Hematopoietic multipotent progenitor cell treated with erythropoietin and hydrocortisone succinate and interleukin-3 and kit ligand, for 17 days (in vitro differentiated cells): ENCODE results near the gene SLC25A30.
"Not testable (repeated sequence)": the region's sequence is repeated elsewhere in the genome, so short reads cannot be mapped to it uniquely, and the experiment has no call there.

Experiments used
- DNase-seq: peaks from one replicate; pipeline ENCODE4 v3.0.0-alpha.2; 2015; ENCODE audit warnings: low spot score

Gene SLC25A30

GRCh38 chr13:45432737-45433380 is 14.7 kb upstream of the SLC25A30 start:
- DNase-seq, result no peak

DNA sequence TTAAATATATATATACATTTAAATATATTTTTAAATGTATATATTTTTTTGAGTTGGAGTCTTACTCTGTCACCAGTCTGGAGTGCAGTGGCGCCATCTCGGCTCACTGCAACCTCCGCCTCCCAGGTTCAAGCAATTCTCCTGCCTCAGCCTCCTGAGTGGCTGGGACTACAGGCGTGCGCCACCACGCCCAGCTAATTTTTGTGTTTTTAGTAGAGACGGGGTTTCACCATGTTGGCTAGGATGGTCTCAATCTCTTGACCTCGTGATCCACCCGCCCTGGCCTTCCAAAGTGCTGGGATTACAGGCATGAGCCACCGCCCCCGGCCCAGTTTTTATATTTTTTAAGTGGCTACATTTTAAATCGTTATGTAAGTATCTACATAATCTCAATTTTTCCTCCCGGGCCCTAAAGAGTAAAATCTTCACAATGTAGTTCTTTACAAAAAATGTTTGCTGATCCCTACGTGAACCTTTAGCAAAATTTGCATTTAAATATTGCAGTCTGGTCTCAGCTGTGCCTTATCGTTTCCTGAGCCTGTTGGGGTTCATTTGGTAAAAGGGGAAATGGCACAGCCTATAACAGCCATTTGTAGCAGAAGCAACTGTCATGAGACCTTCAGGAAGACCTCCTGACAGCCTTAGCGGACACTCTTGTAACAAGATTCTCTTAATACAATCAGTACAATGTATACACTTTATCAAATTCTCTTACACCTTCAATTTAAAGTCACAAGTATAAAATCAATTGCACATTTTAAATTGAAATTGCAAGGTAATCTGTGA is 8.1 kb upstream of the SLC25A30 start:
- DNase-seq, result not testable (repeated sequence)

- no peak for DNase-seq
These were observed 4.6 kb upstream of the SLC25A30 start for GRCh38 chr13:45422731-45423292.

DNA sequence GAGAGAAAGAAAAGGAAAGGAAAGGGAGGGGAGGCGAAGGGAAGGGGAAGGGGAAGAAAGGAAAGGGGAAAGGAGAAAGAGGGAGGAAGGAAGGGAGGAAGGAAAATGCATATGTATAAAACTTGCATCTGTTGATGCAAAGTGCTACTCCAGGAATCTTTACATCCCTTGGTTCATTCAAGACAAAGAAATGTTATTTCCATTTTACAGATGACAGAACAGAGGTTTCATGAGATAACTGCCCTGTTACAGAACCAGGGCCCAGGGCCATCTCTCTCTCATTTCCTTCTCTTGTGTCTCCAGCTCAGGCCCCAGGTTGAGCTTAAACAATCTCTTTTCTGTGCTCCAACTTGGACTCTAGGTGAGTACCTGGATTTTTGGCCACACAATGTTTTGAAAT is 1.8 kb upstream of the SLC25A30 start:
- DNase-seq, result no peak

DNA sequence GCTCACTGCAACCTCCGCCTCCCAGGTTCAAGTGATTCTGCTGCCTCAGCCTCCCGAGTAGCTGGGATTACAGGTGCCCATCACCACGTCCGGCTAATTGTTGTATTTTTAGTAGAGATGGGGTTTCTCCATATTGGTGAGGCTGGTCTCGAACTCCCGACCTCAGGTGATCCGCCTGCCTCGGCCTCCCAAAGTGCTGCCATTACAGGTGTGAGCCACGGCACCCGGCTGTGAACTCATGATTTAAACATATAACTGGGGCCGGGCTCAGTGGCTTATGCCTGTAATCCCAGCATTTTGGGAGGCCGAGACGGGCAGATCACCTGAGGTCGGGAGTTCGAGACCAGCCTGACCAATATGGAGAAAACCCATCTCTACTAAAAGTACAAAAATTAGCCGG is 1.2 kb upstream of the SLC25A30 start:
- DNase-seq, result not testable (repeated sequence)

DNA sequence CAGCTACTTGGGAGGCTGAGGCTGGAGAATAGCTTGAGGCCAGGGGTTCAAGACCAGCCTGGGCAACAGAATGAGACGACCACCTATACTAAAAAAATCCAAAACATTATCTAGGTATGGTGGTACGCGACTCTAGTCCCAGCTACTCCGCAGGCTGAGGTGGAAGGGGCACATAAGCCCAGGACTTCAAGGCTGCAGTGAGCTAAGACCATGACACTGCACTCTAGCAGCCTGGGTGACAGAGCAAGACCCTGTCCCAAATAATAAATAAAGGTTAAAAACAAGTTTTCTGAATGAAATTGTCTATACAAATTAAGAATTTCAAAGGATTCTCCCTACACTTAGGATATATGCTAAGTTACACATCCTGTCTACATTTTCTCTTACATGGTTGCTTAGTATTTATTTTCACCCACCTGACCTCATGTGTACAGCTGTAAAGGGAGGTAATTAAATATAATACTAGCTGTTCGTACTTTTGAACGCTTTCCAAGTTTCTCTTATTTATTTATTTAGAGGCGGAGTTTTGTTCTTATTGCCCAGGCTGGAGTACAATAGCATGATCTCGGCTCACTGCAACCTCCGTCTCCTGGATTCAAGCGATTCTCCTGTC is 1.6 kb downstream of the SLC25A30 start:
- no peak for DNase-seq

DNA sequence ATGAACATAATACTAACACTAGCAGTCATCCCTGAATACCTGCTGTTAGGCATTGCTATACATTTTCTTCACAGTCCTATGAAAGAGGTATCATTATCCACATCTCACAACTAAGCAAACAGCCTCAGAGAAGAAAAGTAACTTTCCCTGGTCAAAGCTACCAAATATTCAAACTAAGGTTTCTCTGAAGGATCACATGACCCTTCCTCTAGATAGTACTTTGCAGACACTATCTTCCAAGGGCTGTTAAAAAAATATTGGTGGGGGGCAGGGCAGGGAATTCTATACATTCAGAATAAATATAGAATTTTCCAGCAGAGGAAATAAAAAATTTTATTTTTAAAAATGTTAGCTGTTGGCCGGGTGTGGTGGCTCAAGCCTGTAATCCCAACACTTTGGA is 3.1 kb downstream of the SLC25A30 start:
- no peak for DNase-seq

DNA sequence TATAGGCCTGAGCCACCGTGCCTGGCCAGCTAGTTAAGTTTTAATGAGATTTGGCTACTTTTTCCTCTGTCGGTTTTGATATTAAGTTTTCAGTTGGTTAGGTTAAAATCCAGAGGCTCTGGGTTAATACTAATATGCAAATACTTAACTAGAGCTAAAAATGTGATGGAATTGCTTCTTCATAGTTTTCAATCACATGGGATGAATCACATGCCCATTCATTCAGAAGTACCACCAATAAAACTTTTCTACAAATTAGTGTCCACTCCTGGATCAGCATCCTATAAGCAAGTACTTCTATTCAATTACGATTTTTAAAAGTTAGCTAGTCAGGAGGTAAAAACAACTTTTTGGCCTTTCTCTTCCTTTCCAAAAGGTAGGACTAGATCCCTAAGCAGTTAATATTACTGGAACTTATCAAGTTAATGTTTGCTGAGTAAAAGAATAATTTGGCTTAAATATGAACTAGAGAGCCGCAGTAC is 4.3 kb downstream of the SLC25A30 start:
- DNase-seq, result no peak

DNA sequence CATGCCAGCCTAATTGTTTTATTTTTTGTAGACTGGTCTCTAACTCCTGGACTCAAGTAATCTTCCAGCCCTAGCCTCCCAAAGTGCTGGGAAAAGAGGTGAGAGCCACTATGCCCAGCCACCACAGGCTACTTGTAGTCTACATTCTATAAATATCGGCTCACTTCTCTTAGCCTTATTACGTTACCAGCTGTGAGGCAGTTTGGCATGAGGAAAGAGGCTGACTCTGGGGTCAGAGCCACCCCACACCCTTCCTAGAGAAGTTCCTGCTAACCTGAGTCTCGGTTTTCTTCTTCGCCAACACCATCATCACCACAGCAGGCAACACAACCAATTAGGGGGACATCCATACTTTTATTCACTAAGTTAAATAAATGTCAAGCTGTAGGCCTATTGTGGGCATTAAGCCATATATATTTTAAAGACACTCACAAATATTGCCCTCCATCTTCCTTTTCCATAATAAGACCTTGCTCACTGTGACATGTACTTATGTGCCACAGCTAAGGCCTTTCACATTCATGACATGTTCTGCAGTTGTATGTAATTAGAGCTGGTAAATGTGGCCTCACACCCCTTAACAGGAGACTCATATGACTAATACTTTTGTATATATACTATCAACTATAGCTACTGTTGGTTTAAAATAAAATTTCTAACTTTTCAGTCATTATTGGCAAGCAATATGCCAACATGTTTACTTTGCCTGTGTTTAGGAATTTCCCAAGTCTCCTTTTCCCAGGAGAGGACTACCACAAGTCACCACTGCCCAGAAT is 5.7 kb downstream of the SLC25A30 start:
- no peak for DNase-seq

DNA sequence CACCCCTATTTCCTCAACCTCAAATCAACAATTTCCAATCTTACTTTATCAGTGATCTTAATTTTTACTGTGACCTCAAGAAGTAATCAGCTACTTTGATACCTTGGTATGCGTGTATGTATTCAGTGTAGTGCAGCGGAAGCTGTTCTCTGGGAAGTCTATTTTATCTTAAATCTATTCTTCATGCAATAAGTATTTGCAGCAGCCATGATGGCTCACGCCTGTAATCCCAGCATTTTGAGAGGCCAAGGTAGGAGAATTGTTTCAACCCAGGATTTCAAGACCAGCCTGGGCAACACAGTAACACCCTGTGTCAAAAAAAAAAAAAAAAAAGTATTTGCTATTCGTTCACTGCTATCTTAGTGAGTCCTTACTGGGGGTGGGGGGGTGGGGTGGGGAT is 6.5 kb downstream of the SLC25A30 start:
- no peak for DNase-seq

- DNase-seq, result no peak
These were observed 7.0 kb downstream of the SLC25A30 start for GRCh38 chr13:45411221-45411620.

GRCh38 chr13:45410466-45410865 is 7.7 kb downstream of the SLC25A30 start:
- DNase-seq, result no peak

GRCh38 chr13:45410001-45410400 is 8.2 kb downstream of the SLC25A30 start:
- no peak for DNase-seq

DNA sequence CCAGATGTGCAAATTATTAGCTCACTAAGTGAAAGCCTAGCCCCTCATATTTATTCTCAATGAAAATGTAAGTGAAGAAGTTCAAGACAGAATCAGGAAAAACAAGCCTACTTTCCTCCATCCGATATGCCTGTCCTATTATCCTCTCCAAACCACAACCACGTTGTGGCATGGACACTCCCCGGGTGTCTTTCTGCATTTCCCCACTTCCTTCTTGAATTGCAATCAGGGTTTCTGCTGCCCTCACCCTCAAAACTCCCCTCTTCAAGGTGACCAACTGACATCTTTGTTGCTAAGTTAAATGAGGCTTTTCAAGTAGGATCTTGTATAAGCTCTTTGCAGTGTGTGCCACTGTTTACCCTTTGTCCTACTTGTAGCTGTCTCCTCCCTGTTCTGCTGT is 11.8 kb downstream of the SLC25A30 start:
- DNase-seq, result no peak

GRCh38 chr13:45403081-45403480 is 15.1 kb downstream of the SLC25A30 start:
- DNase-seq, result no peak

DNA sequence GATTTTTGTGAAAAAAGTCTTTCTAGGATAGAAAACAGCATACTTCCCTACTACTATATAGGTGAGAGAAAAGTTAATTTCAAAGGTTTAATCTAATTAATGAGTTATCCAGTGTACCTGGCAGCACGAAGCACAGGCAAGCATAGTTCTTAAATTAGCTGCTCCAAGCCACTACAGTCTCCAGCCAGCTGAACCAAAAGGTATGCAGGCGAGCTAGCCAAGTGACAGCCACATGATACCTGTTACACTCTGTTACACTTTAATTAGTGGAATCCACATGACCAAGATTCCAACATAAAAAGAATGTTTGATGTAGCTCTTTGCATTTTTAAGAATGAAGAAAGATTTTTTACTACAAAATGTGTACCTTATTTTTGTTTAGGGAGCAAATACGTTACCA is 15.5 kb downstream of the SLC25A30 start:
- DNase-seq, result no peak

DNA sequence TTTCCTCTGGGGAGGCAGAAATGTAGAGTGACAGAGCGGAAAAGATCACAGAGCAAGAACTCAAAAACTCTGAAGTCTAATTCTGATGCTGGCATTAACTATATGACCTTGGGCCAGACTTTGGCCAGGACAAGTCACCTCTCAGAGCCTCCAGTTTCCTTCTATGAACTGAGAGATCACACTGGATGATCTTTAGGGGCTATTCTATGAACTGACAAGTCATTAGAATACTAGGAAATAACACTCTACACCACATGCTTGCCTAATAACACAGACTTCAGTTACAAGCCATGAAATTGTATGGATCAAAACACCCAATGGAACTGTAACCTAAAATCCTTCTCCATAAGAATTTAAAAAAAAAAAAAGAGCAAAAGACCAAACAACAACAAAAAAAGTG is 16.9 kb downstream of the SLC25A30 start:
- no peak for DNase-seq

- no peak for DNase-seq
These were observed 19.3 kb downstream of the SLC25A30 start for GRCh38 chr13:45398877-45399276.

DNA sequence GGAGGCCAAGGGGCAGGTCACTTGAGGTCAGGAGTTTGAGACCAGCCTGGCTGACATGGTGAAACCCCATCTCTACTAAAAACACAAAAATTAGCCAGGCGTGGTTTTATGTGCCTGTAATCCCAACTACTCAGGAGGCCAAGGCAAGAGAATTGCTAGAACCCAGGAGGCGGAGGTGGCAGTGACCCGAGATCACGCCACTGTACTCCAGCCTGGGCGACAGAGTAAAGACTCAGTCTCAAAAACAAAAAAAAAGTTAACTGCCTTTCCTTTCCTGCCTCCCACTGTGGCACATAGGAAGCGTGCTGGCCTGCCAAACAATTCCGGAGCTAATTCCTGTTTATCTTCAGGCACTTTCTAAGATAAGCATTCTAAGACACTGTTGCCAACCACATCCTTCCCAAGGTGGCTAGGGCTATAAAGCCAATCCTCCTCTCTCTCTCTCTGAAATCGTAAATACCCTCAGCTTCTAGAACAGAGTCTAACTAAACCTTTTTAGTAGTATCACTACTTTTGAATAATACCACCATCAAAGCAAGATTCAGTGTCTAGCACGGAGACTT is 21.6 kb downstream of the SLC25A30 start:
- DNase-seq, result no peak

- DNase-seq, result peak; percentile 48
These were observed 24.1 kb downstream of the SLC25A30 start for GRCh38 chr13:45393941-45394570.

DNA sequence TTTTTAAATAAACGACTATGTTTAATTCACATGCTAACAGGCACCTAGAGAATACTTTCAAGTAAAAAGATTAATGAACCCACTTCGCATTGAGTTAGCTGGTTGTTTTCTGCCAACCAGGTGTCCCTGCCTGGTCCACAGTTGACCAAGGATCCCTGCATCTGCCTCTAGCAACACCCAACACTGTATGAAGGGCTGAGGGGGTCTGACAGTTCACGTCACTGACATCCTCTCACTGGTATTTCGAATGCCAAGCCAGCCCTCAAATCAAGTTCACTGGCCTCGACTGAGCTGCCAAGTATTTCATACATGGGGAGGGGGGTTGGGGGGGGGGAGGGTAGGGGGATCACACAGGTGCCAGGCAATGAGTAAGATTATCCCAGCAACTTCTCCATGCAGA is 25.4 kb downstream of the SLC25A30 start:
- no peak for DNase-seq
